Smooth muscle cell (in vitro differentiated cells): ENCODE measurements around the gene VWF. TPM values are rescaled to one million over a fixed set of nuclear protein-coding genes. Genes with fewer than 3 reads are reported as not detected.

Experiments
- DNase-seq: peaks from one replicate; lab custom pipeline; 2025; ENCODE audit not compliant: unreplicated experiment; lab: John Stamatoyannopoulos, UW
- H2AFZ ChIP-seq: fragments of 200-600 bp; sonication (generic); 2 replicates; pipeline ENCODE4 v1.6.0; 2016; ENCODE audit warnings: antibody characterized with exemption, low read depth, mild to moderate bottlenecking
- H3F3A ChIP-seq: fragments of 200-600 bp; sonication (generic); 2 replicates; pipeline ENCODE4 v1.6.0; 2017; ENCODE audit warnings: antibody characterized with exemption, low read depth
- H3K27ac ChIP-seq: fragments of 200-600 bp; sonication (generic); 2 replicates; pipeline ENCODE4 v1.5.1; 2016; ENCODE audit warnings: low read depth, mild to moderate bottlenecking
- H3K27me3 ChIP-seq: fragments of 200-600 bp; sonication (generic); 2 replicates; pipeline ENCODE4 v1.6.1; 2016; ENCODE audit warnings: low read depth, mild to moderate bottlenecking
- H3K36me3 ChIP-seq: fragments of 200-600 bp; sonication (generic); 2 replicates; pipeline ENCODE4 v1.5.1; 2016; ENCODE audit warnings: low read depth
- H3K4me1 ChIP-seq: fragments of 200-600 bp; sonication (generic); 2 replicates; pipeline ENCODE4 v1.5.1; 2016; ENCODE audit warnings: low read depth
- H3K4me2 ChIP-seq: fragments of 200-600 bp; sonication (generic); 2 replicates; pipeline ENCODE4 v1.6.0; 2016; ENCODE audit warnings: mild to moderate bottlenecking
- H3K4me3 ChIP-seq: fragments of 200-600 bp; sonication (generic); 2 replicates; pipeline ENCODE4 v1.5.1; 2016; ENCODE audit warnings: mild to moderate bottlenecking
- H3K79me2 ChIP-seq: fragments of 200-600 bp; sonication (generic); 2 replicates; pipeline ENCODE4 v1.6.0; 2016; ENCODE audit warnings: low read depth, mild to moderate bottlenecking
- H3K9ac ChIP-seq: fragments of 200-600 bp; sonication (generic); 2 replicates; pipeline ENCODE4 v1.6.0; 2016; ENCODE audit warnings: low read depth
- H3K9me3 ChIP-seq: fragments of 200-600 bp; sonication (generic); replicated peaks from 2 replicates; pipeline ENCODE4 v1.5.1; 2016; ENCODE audit warnings: low read depth
- H4K20me1 ChIP-seq: fragments of 200-600 bp; sonication (generic); 2 replicates; pipeline ENCODE4 v1.6.0; 2016; ENCODE audit warnings: low read depth
- CTCF ChIP-seq: fragments of 200-600 bp; sonication (generic); IDR thresholded peaks from 2 replicates; pipeline ENCODE4 v1.5.1; 2017; ENCODE audit warnings: borderline replicate concordance, mild to moderate bottlenecking, antibody characterized with exemption; ENCODE audit not compliant: insufficient read depth, poor library complexity, severe bottlenecking
- WGBS: methylation state at CpG from one replicate; pipeline ENCODE4 v1.1.7; 2016; ENCODE audit warnings: low lambda C conversion rate; 5-methylcytosine and 5-hydroxymethylcytosine counted together
- polyA plus RNA-seq: library from polyadenylated mRNA; unstranded; fragments of >200 nt; fragmentation: Nextera tagmentation; extraction: Ambion mirVana; gene quantifications from 2 replicates; pipeline ENCODE4 v1.2.1, GENCODE V29; 2016
- total RNA-seq: library from RNA; depleted of rRNA; stranded (reverse); fragments of >200 nt; gene quantifications from 2 replicates; pipeline ENCODE4 v1.2.3, GENCODE V29; 2014

The VWF gene
- total and polyA plus RNA-seq, 2 experiments from 2014 or later, result 0.19 TPM; not detected in 1

DNA sequence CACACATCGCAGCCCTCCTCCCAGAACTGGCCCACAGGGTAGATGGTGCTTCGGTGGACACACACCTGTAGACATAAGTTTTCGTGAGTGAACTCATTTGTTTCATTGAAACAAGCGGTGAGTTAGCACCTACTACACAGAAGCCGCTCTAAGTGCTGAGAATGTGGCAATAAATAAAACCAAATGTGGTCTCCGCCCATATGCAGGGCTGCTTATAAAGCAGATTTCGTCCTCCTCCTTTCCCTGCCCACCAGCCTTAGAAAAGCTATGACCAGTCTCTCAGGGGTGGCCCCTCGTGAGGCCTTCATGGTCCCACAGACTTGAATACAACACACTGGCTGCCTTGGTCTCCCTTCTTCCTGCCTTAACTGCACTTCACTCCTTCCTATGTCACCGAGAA lies 148.3 kb downstream of the VWF start:
- Histone ChIP-seq H3K4me1 (no peaks in the 10 kb centered on the region), H4K20me1 (no peaks in the 10 kb centered on the region), H3K36me3 (no peaks in the 10 kb centered on the region), H3K79me2 (no peaks in the 10 kb centered on the region), H3F3A (no peaks in the 10 kb centered on the region), H2AFZ (no peak overlapping the region), H3K27me3 (peaks cover 10% of the 10 kb centered on the region), H3K4me3 (no peak overlapping the region), H3K4me2 (no peak overlapping the region), H3K9ac (no peak overlapping the region), H3K9me3 (no peaks in the 10 kb centered on the region), H3K27ac (no peak overlapping the region)
- whole genome bisulfite sequencing, result 92% methylated on average over 9 of the region's 9 CpGs
- TF ChIP-seq CTCF, result no peak
- no peak for DNase-seq

DNA sequence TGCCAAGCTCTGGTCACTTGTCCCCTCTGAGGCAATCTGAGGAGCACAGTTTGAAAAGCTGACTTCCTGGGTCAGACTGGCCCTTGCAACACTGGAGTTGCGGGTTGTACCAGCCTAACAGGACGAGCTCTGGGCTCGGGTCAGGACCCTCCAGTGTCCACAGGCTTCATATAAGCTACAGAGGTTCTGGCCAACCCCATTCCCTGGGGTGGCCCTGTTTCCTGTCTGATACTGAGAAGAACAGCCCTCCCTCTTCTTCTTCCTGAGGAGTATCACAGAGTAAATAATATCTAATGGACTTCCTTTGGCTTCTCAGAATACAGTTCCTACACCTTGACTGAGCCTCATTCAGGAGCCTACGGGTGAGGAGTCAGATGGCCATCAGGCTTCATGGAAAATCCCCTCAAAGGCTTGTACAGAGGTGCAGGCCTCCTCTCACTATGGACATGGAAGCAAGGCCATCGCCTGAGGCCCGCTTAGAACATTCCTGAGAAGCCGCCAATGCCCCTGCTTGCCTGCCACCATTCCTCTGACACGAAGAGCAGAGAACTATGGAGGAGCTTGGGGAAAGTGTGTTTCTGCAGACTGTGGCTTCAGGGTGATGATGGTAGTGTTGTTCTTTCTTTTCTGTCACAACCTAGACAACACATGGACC lies 150.9 kb downstream of the VWF start:
- peaks cover 10% of the 10 kb centered on the region for H3K27me3 ChIP-seq
- no peaks in the 10 kb centered on the region for H3K4me1 ChIP-seq
- no peaks in the 10 kb centered on the region for H3K36me3 ChIP-seq
- no peak for DNase-seq
- 96% methylated on average over 8 of the region's 8 CpGs for WGBS
- no peak overlapping the region for H3K9ac ChIP-seq
- H2AFZ ChIP-seq, result no peak overlapping the region
- H4K20me1 ChIP-seq, result no peaks in the 10 kb centered on the region
- no peak overlapping the region for H3K4me2 ChIP-seq
- no peak overlapping the region for H3K27ac ChIP-seq
- TF ChIP-seq CTCF, result no peak
- no peak overlapping the region for H3K4me3 ChIP-seq
- no peaks in the 10 kb centered on the region for H3F3A ChIP-seq
- H3K9me3 ChIP-seq, result no peaks in the 10 kb centered on the region
- H3K79me2 ChIP-seq, result no peaks in the 10 kb centered on the region

GRCh38 chr12:5972387-5972786 lies 152.1 kb downstream of the VWF start:
- H3K4me3 ChIP-seq, result no peak overlapping the region
- no peaks in the 10 kb centered on the region for H3F3A ChIP-seq
- no peaks in the 10 kb centered on the region for H3K9me3 ChIP-seq
- H2AFZ ChIP-seq, result no peak overlapping the region
- no peak for TF ChIP-seq CTCF
- no peaks in the 10 kb centered on the region for H4K20me1 ChIP-seq
- WGBS, result 81% methylated on average over 8 of the region's 8 CpGs
- H3K36me3 ChIP-seq, result no peaks in the 10 kb centered on the region
- peaks cover 10% of the 10 kb centered on the region for H3K27me3 ChIP-seq
- no peak overlapping the region for H3K27ac ChIP-seq
- no peak overlapping the region for H3K9ac ChIP-seq
- no peaks in the 10 kb centered on the region for H3K79me2 ChIP-seq
- H3K4me2 ChIP-seq, result no peak overlapping the region
- no peaks in the 10 kb centered on the region for H3K4me1 ChIP-seq
- DNase-seq, result no peak
